ENCODE measurements around the gene PTPRC. TPM values are rescaled to one million over a fixed set of nuclear protein-coding genes. Genes with fewer than 3 reads are reported as not detected.

The PTPRC gene
- total RNA-seq, 1 experiment from 2014 or later, result 1.4 TPM

DNA sequence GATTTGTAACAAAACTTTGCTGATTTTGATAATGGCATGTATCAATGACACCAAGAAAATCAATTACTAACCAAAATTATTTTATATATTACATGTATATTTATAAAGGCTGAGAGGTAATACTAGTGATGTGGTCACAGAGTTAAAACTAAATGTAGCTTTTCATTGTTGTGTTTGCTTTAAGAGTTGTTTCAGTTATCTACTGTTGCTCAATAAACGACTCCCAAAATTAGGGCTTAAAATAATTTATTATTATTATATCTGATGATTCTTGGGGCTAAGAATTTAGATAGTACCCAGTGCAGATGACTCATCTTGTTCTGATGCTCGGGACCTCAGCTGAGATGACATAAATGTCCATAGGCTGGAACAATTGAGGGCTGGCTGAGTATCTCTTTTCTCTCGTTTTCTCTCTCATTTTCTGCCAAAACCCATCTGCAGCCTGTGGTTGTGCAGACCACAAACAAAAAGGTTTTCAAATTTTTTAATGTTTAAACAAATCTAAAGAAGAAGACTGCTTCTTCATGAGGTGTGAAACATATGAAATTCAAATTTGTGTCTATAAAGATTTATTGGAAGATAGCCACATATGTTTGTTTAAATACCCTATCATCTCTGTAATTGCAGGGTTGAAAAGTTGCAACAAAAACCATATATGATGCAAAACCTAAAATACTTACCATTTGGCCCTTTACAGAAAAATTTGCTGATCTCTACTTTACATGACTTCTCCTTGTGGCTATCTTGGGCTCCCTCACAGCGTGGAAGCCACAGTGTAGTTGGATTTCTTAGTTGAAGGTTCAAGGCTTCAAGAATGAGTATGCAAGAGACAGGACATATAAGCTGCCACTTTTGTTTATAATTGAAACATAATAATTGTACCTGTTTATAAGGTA, 14.8 kb upstream of the PTPRC start:
- no peaks in the 10 kb centered on the region for H3K36me3 ChIP-seq (ENCODE audit: control insufficient read depth, insufficient read depth, low read length)
- ChIA-PET CTCF (no interaction called here), POLR2A (interaction anchor here (0.5 kb wide), 1 partner anchor 229 kb away, joined by 11 read pairs; no protein-coding TSS in a partner anchor)
- intact Hi-C loops (cut with micrococcal nuclease; ENCODE audit: unreplicated experiment) (no loop called here), in situ Hi-C loops (cut with HindIII; ENCODE audit: low pct_unique_long_range_greater_than_20kb, low sequenced_read_pairs) (no loop called here)
- H3K4me3 ChIP-seq (ENCODE audit: low read depth in 2 of 2, low read length in 2 of 2), result no peak overlapping the region
- TF ChIP-seq TCF7L2 (IDR thresholded peaks at IDR 0.05; ENCODE audit: low read depth, low read length) (no peak), SIN3A (IDR thresholded peaks at IDR 0.05; ENCODE audit: borderline replicate concordance, insufficient read depth, low read depth, low read length) (no peak), POLR2AphosphoS5 (IDR thresholded peaks at IDR 0.05; ENCODE audit: low read depth, low read length) (no peak)
- TF ChIP-seq, protein P1, sequence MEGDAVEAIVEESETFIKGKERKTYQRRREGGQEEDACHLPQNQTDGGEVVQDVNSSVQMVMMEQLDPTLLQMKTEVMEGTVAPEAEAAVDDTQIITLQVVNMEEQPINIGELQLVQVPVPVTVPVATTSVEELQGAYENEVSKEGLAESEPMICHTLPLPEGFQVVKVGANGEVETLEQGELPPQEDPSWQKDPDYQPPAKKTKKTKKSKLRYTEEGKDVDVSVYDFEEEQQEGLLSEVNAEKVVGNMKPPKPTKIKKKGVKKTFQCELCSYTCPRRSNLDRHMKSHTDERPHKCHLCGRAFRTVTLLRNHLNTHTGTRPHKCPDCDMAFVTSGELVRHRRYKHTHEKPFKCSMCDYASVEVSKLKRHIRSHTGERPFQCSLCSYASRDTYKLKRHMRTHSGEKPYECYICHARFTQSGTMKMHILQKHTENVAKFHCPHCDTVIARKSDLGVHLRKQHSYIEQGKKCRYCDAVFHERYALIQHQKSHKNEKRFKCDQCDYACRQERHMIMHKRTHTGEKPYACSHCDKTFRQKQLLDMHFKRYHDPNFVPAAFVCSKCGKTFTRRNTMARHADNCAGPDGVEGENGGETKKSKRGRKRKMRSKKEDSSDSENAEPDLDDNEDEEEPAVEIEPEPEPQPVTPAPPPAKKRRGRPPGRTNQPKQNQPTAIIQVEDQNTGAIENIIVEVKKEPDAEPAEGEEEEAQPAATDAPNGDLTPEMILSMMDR (IDR thresholded peaks at IDR 0.05), result no peak
- TF ChIP-seq, protein P2, sequence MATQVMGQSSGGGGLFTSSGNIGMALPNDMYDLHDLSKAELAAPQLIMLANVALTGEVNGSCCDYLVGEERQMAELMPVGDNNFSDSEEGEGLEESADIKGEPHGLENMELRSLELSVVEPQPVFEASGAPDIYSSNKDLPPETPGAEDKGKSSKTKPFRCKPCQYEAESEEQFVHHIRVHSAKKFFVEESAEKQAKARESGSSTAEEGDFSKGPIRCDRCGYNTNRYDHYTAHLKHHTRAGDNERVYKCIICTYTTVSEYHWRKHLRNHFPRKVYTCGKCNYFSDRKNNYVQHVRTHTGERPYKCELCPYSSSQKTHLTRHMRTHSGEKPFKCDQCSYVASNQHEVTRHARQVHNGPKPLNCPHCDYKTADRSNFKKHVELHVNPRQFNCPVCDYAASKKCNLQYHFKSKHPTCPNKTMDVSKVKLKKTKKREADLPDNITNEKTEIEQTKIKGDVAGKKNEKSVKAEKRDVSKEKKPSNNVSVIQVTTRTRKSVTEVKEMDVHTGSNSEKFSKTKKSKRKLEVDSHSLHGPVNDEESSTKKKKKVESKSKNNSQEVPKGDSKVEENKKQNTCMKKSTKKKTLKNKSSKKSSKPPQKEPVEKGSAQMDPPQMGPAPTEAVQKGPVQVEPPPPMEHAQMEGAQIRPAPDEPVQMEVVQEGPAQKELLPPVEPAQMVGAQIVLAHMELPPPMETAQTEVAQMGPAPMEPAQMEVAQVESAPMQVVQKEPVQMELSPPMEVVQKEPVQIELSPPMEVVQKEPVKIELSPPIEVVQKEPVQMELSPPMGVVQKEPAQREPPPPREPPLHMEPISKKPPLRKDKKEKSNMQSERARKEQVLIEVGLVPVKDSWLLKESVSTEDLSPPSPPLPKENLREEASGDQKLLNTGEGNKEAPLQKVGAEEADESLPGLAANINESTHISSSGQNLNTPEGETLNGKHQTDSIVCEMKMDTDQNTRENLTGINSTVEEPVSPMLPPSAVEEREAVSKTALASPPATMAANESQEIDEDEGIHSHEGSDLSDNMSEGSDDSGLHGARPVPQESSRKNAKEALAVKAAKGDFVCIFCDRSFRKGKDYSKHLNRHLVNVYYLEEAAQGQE (IDR thresholded peaks at IDR 0.05; ENCODE audit: insufficient read depth in 1 of 2, low read depth in 2 of 2, low read length in 1 of 2), result no peak
- H3K4me1 ChIP-seq (ENCODE audit: control insufficient read depth, insufficient read depth, low read length), result no peaks in the 10 kb centered on the region
- H3K27me3 ChIP-seq (ENCODE audit: control insufficient read depth, insufficient read depth, low read length), result no peaks in the 10 kb centered on the region
- no peak for ATAC-seq
- H3K9me3 ChIP-seq (ENCODE audit: control insufficient read depth, insufficient read depth, low read depth, low read length), result no peaks in the 10 kb centered on the region
- no TSS peak for BruUV-seq (replicated peaks)
- no peak overlapping the region for H3K27ac ChIP-seq (ENCODE audit: low read length)
- no peak for DNase-seq (ENCODE audit: low read depth, low spot score)

DNA sequence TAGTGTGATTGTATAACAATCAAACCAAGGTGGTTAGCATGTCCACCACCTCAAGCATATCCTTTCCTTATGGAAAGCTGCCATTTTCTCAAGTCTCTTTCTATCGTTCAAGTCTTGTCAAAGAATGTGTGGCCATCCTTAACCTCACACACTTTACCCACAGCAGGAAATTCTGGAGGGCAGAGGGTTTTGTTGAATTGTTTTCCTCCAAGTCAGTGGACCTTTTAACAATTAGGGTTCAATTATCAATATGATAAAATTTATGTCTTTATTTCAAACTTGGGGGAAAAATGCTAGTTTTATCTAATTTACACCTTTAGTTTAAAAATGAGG, 14.2 kb upstream of the PTPRC start:
- H3K4me3 ChIP-seq (ENCODE audit: low read depth in 2 of 2, low read length in 2 of 2), result no peak overlapping the region
- TF ChIP-seq POLR2AphosphoS5 (IDR thresholded peaks at IDR 0.05; ENCODE audit: low read depth, low read length), result no peak
- TF ChIP-seq, protein P1 (IDR thresholded peaks at IDR 0.05), result no peak
- TF ChIP-seq, protein P2 (IDR thresholded peaks at IDR 0.05; ENCODE audit: insufficient read depth in 1 of 2, low read depth in 2 of 2, low read length in 1 of 2), result no peak
- no TSS peak for BruUV-seq (replicated peaks)
- H3K4me1 ChIP-seq (ENCODE audit: control insufficient read depth, insufficient read depth, low read length), result no peaks in the 10 kb centered on the region
- CTCF ChIA-PET, result no interaction called here
- POLR2A ChIA-PET, result interaction anchor here (0.5 kb wide), 1 partner anchor 230 kb away, joined by 11 read pairs; no protein-coding TSS in a partner anchor
- intact Hi-C loops (cut with micrococcal nuclease; ENCODE audit: unreplicated experiment), result no loop called here
- no peaks in the 10 kb centered on the region for H3K27me3 ChIP-seq (ENCODE audit: control insufficient read depth, insufficient read depth, low read length)
- ATAC-seq (no peak), DNase-seq (ENCODE audit: low read depth, low spot score) (no peak)
- H3K27ac ChIP-seq (ENCODE audit: low read length), result no peak overlapping the region
- no peaks in the 10 kb centered on the region for H3K9me3 ChIP-seq (ENCODE audit: control insufficient read depth, insufficient read depth, low read depth, low read length)
- H3K36me3 ChIP-seq (ENCODE audit: control insufficient read depth, insufficient read depth, low read length), result no peaks in the 10 kb centered on the region
- in situ Hi-C loops (cut with HindIII; ENCODE audit: low pct_unique_long_range_greater_than_20kb, low sequenced_read_pairs), result no loop called here
